NOMO-1 (cell line): ENCODE data around the gene PSAPL1.

Experiments
- DNase-seq, 2 experiments: peaks; one replicate each; lab custom pipeline; 2025; ENCODE audit not compliant: unreplicated experiment in 2 of 2; lab: John Stamatoyannopoulos, UW

PSAPL1 gene

GRCh38 chr4:7384003-7384928 lies 50.5 kb downstream of the PSAPL1 start:
- no peak for DNase-seq

- no peak for DNase-seq
These were observed 51.5 kb downstream of the PSAPL1 start for GRCh38 chr4:7383266-7383665.

GRCh38 chr4:7382634-7383014 lies 52.1 kb downstream of the PSAPL1 start:
- no peak for DNase-seq

- no peak for DNase-seq
These were observed 52.7 kb downstream of the PSAPL1 start for GRCh38 chr4:7381890-7382633.

- no peak for DNase-seq
These were observed 53.4 kb downstream of the PSAPL1 start for GRCh38 chr4:7381221-7381889.
